Activated CD4-positive, alpha-beta T cell treated with anti-CD3 and anti-CD28 coated beads for 4 hours (primary cell): ENCODE measurements around the gene PRAMEF7.
"Not testable (repeated sequence)": the region's sequence is repeated elsewhere in the genome, so short reads cannot be mapped to it uniquely, and the experiment has no call there.

Experiments
- DNase-seq, 2 donors: peaks; one replicate each; pipeline ENCODE4 v3.0.0-alpha.2; 2020

Gene PRAMEF7

GRCh38 chr1:12916310-12916709 is at the start of gene PRAMEF7:
TSS of gene PRAMEF7 (plus strand) at chr1:12916610. CDS start at chr1:12917693, 1,083 bp downstream.
- not testable (repeated sequence) for DNase-seq

- DNase-seq: not testable (repeated sequence)
Observed at GRCh38 chr1:12878453-12878852, 38.0 kb upstream of the PRAMEF7 start.

- not testable (repeated sequence) for DNase-seq
Observed at GRCh38 chr1:12886101-12886500, 30.3 kb upstream of the PRAMEF7 start, which contains the start of gene PRAMEF4. TSS of gene PRAMEF4 (minus strand) at chr1:12886201. CDS start at chr1:12883394, 2,807 bp downstream.

- not testable (repeated sequence) for DNase-seq
Observed at GRCh38 chr1:12898170-12898569, 18.2 kb upstream of the PRAMEF7 start, which contains the start of gene PRAMEF10. TSS of gene PRAMEF10 (minus strand) at chr1:12898270. CDS start at chr1:12895847, 2,423 bp downstream.

- DNase-seq: not testable (repeated sequence)
Observed at GRCh38 chr1:12899186-12899585, 17.2 kb upstream of the PRAMEF7 start.

GRCh38 chr1:12903793-12904572 is 12.4 kb upstream of the PRAMEF7 start:
- DNase-seq: not testable (repeated sequence)

- not testable (repeated sequence) for DNase-seq
Observed at GRCh38 chr1:12921749-12922148, 5.3 kb downstream of the PRAMEF7 start.

- not testable (repeated sequence) for DNase-seq
Observed at GRCh38 chr1:12924368-12924767, 8.0 kb downstream of the PRAMEF7 start.

GRCh38 chr1:12947480-12947879 is 31.1 kb downstream of the PRAMEF7 start, which contains the start of gene PRAMEF6:
TSS of gene PRAMEF6 (minus strand) at chr1:12947580. CDS start at chr1:12942518, 5,062 bp downstream.
- not testable (repeated sequence) for DNase-seq
